Measurements from ENCODE around the gene ALPK3. TPM values are rescaled to one million over a fixed set of nuclear protein-coding genes. Genes with fewer than 3 reads are reported as not detected.

ALPK3 gene
- total RNA-seq, 1 donor from 2014 or later: 10.8 TPM

DNA sequence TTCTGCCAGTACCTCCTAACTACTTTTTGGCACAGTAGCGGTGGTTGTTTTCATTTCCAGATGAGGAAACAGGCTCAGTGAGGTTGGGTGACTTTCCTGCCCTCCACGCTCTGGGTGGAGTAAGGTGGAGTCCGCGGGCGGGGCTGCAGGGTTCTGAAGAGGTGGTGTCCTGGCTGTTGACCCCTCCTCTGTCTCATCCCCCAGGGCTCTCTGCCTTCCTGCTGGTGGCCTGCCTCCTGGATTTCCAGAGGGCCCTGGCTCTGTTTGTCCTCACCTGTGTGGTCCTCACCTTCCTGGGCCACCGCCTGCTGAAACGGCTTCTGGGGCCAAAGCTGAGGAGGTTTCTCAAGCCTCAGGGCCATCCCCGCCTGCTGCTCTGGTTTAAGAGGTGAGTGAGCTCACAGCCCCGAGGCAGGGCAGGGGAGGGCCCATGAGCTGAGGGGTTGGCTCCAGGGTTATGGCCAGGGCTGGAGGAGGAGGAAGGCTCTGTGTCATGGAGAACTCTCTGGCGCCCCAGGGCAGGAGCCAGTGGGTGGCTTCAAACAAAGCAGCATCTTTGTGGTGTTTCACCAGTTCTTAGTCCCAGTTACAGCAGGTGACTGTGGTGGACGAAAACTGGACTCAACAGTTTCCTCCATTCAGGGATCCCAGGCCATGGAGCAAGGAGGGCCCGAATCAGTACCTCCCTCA, 77.7 kb downstream of the ALPK3 start:
- H3K27me3 Mint-ChIP-seq: peaks cover 7% of the 10 kb centered on the region
- no peaks in the 10 kb centered on the region for H3K4me1 Mint-ChIP-seq (ENCODE audit: unreplicated experiment)
- peaks cover 4% of the 10 kb centered on the region for H3K9me3 Mint-ChIP-seq
- DNase-seq (ENCODE audit: extremely low spot score, unreplicated experiment): no peak
- TF ChIP-seq, protein P1, sequence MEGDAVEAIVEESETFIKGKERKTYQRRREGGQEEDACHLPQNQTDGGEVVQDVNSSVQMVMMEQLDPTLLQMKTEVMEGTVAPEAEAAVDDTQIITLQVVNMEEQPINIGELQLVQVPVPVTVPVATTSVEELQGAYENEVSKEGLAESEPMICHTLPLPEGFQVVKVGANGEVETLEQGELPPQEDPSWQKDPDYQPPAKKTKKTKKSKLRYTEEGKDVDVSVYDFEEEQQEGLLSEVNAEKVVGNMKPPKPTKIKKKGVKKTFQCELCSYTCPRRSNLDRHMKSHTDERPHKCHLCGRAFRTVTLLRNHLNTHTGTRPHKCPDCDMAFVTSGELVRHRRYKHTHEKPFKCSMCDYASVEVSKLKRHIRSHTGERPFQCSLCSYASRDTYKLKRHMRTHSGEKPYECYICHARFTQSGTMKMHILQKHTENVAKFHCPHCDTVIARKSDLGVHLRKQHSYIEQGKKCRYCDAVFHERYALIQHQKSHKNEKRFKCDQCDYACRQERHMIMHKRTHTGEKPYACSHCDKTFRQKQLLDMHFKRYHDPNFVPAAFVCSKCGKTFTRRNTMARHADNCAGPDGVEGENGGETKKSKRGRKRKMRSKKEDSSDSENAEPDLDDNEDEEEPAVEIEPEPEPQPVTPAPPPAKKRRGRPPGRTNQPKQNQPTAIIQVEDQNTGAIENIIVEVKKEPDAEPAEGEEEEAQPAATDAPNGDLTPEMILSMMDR (conservative IDR thresholded peaks at IDR 0.05): no peak
- H3K27ac Mint-ChIP-seq: no peak overlapping the region
- H3K4me3 Mint-ChIP-seq: no peak overlapping the region
- no peaks in the 10 kb centered on the region for H3K36me3 Mint-ChIP-seq

DNA sequence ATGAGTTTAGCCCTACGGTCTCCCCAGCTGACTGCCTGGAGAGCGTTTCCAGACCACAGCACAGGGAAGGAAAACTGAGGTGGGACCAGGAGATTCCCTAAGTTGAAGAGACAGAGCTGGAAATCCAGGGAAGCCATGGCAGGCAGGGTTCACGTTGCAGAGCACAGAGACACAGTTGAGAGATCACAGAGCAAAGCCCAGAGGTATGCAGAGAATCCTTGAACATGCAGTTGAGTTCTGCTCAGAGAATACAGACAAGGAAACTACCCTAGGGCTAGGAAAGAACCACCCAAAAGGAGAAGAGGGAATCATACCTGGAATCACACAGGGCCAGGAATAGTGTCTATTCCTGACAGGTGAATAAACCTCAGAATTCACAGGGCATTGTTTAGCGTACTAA, 81.6 kb downstream of the ALPK3 start:
- Mint-ChIP-seq H3K4me1 (ENCODE audit: unreplicated experiment) (no peaks in the 10 kb centered on the region), H3K4me3 (no peak overlapping the region), H3K27me3 (peaks cover 3% of the 10 kb centered on the region), H3K9me3 (peaks cover 4% of the 10 kb centered on the region), H3K27ac (no peak overlapping the region), H3K36me3 (no peaks in the 10 kb centered on the region)
- TF ChIP-seq, protein P1 (conservative IDR thresholded peaks at IDR 0.05): no peak
- DNase-seq (ENCODE audit: extremely low spot score, unreplicated experiment): no peak

DNA sequence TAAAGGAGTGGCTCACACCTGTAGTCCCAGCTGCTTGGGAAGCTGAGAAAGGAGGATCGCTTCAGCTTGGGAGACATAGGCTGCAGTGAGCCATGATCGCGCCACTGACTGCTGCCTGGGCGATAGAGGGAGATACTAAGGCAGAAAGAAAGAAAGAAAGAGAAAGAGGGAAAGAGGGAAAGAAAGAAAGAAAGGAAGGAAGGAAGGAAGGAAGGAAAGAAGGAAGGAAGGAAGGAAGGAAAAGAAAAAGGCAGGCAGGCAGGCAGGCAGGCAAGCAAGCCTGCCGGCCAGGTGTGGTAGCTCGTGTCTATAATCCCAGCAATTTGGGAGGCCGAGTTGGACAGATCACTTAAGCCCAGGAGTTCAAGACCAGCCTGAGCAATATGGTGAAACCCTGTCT, 82.6 kb downstream of the ALPK3 start:
- Mint-ChIP-seq H3K36me3 (no peaks in the 10 kb centered on the region), H3K27me3 (peaks cover 3% of the 10 kb centered on the region), H3K4me3 (no peak overlapping the region), H3K4me1 (ENCODE audit: unreplicated experiment) (no peaks in the 10 kb centered on the region), H3K27ac (no peak overlapping the region), H3K9me3 (peaks cover 4% of the 10 kb centered on the region)
- TF ChIP-seq, protein P1 (conservative IDR thresholded peaks at IDR 0.05): no peak
- no peak for DNase-seq (ENCODE audit: extremely low spot score, unreplicated experiment)

DNA sequence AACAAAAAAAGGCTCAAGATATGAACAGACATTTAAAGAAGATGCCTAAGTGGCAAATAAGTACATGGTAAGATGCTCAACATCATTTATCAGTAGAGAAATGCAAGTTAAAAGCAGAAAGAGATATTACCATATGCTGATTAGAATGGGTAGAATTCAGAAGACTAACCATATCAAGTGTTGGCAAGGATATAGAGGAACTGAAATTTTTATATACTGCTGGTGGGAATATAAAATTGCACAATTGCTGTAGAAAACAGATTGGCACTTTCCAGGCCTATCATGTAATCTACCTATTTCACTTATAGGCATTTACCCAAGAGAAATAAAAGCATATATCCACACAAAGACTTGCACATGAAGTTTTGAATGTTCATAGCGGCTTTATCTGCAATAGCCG, 84.4 kb downstream of the ALPK3 start:
- H3K27ac Mint-ChIP-seq: no peak overlapping the region
- H3K4me3 Mint-ChIP-seq: no peak overlapping the region
- H3K36me3 Mint-ChIP-seq: no peaks in the 10 kb centered on the region
- H3K9me3 Mint-ChIP-seq: no peaks in the 10 kb centered on the region
- H3K4me1 Mint-ChIP-seq (ENCODE audit: unreplicated experiment): no peaks in the 10 kb centered on the region
- no peak for DNase-seq (ENCODE audit: extremely low spot score, unreplicated experiment)
- TF ChIP-seq, protein P1 (conservative IDR thresholded peaks at IDR 0.05): no peak
- peaks cover 3% of the 10 kb centered on the region for H3K27me3 Mint-ChIP-seq

DNA sequence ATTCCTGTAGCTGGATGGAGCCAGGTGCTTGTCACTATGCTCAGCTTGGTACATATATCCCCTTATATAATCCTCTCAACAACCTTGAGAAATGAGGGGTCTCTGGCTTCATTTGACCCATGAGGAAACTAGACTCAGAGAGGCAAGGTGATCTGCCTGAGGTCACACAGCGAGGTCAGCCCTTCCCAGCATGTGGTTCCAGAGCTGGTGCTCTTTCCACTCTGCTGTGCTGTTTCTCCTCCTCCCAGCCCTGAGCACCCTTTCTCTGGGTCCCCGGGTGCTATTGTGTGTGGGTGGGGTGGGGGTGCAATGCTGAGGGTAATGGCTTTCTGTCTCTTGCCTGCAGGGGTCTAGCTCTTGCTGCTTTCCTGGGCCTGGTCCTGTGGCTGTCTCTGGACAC, 86.6 kb downstream of the ALPK3 start:
- no peak overlapping the region for H3K4me3 Mint-ChIP-seq
- peaks cover under 1% of the 10 kb centered on the region for H3K27me3 Mint-ChIP-seq
- H3K27ac Mint-ChIP-seq: no peak overlapping the region
- peaks cover 3% of the 10 kb centered on the region for H3K4me1 Mint-ChIP-seq (ENCODE audit: unreplicated experiment)
- no peak for DNase-seq (ENCODE audit: extremely low spot score, unreplicated experiment)
- no peaks in the 10 kb centered on the region for H3K9me3 Mint-ChIP-seq
- TF ChIP-seq, protein P1 (conservative IDR thresholded peaks at IDR 0.05): no peak
- no peaks in the 10 kb centered on the region for H3K36me3 Mint-ChIP-seq

All from type B pancreatic cell (in vitro differentiated cells).